HG03571 (cell line): Measurements from ENCODE around the gene GRID1.
"Not testable (repeated sequence)": the region's sequence is repeated elsewhere in the genome, so short reads cannot be mapped to it uniquely, and the experiment has no call there.

ENCODE experiments used
- ATAC-seq: cut with Tn5 transposase; IDR thresholded peaks from one replicate; pipeline ENCODE4 v1.9.1; 2021; ENCODE audit not compliant: unreplicated experiment

Gene GRID1

DNA sequence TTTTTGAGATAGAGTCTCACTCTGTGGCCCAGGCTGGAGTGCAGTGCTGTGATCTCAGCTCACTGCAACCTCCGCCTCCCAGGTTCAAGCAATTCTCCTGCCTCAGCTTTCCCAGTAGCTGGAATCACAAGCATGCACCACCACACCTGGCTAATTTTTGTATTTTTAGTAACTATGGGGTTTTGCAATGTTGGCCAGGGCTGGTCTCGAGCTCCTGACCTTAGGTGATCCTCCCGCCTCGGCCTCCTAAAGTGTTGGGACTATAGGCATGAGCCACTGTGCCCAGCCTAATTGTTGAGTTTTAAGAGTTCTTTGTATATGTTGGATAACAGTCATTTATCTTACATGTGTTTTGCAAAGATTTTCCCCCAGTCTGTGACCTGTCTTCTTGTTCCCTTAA lies 667.5 kb downstream of the GRID1 start:
- not testable (repeated sequence) for ATAC-seq

DNA sequence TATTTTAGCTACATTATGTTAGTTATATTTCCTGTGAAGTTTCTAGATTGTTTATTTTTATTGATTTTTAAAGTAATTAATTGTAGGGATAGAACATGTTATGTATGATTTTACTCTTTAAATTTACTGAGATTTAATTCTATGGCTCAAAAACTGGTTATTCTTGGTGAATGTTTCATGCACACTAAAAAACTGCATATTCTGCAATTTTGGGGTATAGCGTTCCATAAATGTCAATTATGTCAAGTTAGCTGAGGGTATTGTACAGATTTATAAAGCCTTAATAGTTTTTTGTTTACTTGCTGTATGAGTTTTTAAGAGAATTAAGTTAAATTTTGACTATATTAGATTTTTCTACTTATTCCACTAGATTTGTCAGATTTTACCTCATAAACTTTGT lies 669.7 kb downstream of the GRID1 start:
- ATAC-seq: no peak

DNA sequence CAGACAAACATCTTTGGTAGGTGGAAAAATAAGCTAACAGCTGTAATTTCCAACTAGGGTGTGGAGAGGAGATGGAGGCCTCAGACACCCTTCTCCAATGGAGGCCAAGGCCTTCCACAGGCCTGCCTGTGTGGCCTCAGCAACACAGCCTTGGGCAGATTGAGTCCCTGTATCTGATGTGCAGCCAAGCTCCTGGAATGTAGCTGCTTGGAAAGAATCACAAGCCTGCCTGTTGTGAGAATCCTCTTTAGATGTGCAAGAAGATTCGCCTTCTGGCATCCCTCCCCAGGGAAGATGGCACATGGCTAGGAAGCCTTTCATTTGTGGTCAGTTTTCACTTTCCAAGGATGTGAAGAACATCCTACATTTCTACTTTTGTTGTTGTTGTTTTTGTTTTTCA lies 684.0 kb downstream of the GRID1 start:
- no peak for ATAC-seq

DNA sequence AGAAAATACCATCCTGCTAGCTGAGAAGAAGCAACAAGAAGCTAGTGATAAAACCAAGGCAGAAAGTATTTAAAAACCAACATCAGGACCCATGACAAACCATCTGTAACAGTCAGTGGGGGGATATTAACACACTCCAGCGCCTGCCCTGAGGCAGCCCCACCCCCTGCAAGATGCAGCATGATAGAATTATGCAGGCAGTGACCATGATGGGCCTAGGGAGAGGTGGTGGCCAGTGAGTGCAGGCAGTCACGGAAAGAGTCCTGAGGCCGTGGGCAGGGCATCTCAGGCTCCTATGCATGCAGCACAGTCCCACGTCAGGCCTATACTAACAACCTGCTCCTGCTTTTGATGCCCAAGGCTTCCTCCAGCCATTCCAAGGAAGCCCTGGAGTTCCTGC lies 686.9 kb downstream of the GRID1 start:
- ATAC-seq: no peak

DNA sequence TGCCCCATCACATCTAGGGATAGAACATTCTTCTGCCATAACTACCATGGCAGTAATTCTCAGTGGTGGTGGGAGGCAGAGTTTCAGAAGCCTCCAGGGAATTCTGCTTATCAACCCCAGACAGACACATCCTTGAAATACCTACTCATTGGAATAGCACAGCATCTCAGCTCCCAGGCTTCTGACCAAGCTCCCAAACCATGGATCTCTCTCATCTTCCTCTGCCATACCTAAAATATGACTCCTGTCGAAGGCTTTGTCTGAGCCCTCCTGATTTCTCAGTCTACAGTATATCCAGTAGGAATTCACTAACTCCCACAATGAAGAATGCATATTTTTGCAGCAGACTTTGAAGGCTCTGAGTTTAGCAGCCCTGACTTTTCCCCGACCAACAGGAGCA lies 687.5 kb downstream of the GRID1 start:
- no peak for ATAC-seq

DNA sequence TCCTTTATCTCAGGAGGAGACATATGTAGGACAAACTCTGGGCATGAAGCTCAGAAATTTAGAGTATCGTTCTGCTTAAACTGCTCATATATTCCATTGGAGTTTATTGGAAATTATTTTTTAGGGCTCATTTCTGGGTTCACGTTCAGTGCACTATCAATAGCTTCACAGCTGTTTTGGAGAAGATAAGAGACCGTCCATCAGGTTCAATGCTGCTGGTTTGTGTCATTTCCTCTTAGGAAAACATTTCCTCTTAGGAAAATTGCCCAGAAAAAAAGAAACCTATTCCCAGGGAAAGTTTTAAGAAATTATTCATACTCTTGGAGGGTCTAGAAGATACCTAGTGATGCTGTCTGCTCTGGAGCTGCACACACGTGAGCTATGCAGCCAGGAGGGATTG lies 691.7 kb downstream of the GRID1 start:
- ATAC-seq: no peak

DNA sequence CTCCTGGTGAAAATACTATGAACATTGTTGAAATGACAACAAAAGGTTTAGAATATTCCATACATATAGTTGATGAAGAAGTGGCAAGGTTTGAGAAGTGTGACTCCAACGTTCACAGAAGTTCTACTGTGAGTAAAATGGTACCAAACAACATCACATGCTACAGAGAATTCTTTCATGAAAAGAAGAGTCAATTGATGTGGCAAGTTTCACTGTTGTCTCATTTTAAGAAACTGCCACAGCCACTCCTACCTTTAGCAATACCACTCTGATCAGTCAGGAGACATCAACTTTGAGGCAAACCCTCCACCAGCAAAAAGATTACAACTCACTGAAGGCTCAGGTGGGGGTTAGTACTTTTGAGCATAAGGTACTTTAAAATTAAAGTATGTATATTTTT lies 693.3 kb downstream of the GRID1 start:
- no peak for ATAC-seq

DNA sequence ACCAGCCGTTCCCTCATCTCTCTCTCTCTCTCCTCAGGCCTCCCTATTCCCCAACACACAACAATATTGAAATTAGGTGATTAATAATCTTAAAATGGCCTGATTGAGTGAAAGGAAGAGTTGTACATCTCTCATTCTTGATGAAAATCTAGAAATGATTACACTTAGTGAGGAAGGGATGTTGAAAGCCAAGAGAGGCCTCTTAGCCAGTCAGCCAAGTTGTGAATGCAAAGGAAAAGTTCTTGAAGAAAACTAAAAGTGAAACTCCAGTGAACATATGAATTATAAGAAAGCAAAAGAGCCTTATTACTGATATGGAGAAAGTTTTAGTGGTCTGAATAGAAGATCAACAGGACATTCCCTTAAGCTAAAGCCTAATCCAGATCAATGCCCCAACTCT lies 695.1 kb downstream of the GRID1 start:
- no peak for ATAC-seq

DNA sequence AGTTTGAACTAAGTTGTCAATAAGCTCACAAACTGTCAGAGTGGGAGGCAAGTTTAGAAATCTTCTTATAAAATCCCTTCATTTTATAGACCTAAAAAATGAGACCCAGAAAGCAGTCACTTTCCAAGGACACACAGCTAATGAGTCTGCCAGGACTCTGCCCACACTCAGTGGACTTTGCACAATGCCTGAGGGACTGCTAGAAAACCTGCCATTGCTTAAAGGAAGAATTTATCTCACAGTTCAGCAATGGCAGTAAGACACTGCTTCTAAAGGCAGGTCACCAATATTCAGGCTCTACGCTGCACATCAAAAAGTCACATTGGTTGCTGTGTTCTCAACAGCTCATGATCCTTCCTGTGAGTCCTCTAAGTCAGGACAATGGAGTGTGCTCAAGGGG lies 698.1 kb downstream of the GRID1 start:
- no peak for ATAC-seq

DNA sequence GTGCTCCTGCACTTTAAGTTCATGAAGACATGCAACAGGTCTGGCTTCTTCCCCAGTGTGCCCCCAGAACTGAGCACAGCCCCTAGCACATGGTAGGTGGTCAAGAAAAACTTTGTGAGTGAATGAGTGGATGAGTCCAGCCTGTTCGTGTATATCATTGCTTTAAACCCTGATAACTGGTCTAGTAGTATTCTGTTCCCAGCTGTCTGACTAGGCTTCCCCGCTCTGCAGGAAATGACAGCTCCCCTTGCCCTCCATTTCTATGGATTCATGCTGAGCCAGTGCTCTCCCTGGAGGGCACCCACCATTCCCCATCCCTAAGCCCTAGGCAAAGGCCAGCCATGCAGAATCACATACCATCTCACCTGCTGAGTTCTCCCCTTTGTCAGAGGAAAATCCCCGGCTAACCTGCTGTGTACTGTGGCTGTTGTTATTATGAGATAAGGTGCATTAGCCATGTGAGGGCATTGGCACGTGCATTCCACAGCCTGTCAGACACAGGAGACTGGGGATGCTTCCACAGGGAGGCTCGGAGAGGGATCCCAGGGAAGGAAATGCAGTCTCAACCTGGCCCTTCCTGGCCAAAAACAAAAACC lies 698.9 kb downstream of the GRID1 start:
- ATAC-seq: no peak

DNA sequence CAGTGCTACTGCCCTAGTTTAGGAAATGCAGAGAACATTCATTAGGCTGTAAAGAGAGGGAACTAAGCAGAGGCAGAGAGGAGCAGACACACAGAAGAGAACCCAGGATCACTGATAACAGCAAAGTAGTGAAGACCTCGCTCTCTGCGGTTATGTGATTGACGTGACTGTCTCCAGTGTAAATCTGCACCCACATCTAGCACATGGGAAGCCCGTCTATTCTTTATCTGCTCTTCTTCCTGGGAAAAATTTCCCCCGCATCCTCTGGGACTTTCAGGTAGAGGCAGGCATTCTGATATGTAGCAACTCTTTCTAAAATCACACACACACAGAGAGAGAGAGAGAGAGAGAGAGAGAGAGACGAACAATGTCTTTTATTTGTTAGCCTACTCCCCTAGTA lies 699.6 kb downstream of the GRID1 start:
- no peak for ATAC-seq

DNA sequence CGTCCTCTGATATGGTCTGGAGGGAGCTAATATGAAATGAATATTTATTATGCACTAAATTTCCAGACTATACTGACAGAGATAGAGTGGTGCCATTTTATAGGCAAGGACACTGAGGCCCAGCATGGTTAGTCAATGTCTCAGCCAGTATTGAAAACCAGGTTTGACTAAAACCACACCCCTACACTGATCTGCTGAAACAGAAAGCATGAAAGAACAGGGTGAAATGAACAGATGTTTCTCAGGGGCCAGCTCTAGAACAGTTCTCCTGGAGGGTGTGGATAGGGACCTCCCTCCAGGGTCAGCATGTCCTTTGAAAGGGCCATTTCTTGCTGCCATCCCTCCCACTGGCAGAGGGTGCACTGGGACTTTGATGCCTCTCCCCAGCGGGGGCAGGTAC lies 700.5 kb downstream of the GRID1 start:
- ATAC-seq: no peak

DNA sequence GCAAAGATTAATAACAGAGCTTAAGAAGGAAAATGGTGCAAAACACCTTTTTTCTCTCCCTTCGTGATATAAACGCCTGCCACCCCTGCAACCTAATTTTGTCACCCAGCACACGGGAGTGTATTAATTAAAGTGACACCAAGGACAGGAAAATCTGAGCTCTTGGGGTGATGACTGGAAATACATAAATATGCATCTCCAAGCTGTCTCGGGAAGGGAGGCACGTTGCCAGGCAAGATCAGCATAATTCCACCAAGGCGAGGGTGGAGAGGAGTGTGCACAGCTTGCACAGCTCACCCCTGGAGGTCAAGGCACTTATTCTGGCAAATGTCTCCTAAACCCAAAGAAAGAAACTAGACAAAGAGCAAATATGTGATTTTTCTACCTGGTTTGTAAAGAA lies 700.9 kb downstream of the GRID1 start:
- no peak for ATAC-seq

DNA sequence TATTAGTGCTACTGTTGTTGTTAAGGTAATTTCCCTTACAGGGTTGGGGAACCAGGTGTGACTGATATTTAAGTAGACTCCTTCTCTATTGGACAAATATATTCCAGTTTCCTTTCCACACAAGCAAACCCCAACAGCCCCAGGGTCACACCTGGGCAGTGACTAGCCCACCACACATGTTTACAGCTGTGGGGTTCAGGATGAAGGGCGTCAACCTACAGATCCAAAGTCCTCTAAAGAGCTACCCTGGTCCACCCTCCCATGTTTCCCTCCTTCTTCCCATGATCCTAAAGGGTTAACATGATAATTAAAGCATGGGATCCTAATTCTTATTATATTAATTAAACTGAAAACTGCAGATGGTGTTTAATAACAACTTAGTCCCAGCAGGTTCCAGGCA lies 701.5 kb downstream of the GRID1 start:
- no peak for ATAC-seq

DNA sequence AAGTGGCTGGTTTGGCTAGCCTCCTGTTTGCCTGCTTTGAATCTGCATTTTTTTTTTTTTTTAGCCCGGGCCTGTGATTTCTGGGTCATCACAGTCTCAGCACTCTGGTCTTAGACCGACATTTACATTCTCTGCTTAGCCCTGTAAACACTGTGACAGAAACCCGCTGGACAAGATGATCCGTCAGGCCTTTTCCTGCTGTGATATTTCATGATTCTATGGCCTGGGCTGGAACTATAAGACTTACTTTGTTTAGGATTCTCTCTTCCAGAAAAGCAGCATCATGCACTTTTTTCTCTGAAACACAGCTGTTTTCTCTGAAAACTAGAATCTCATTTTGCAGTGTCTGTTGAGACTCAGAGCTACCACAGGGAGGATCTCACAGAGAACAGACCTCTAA lies 705.5 kb downstream of the GRID1 start:
- ATAC-seq: no peak

DNA sequence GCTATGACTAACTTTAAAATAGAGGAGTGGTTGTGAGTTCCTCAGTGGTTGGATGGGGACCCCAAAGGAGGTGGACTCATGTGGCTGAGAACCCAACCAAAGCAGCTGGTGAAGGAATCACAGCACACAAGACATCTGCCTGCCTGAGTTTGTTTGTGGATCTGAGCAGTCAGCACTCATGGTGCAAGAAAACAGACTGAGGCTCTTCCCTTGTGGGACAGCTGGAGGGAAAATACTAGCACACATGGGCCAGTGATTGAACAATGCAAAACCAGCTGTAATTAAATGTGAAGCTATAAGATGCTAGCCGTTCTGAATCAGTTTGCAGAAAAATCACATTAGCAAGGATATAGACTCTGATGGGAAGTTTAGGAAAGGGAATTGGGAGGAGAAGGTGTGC lies 707.3 kb downstream of the GRID1 start:
- no peak for ATAC-seq

DNA sequence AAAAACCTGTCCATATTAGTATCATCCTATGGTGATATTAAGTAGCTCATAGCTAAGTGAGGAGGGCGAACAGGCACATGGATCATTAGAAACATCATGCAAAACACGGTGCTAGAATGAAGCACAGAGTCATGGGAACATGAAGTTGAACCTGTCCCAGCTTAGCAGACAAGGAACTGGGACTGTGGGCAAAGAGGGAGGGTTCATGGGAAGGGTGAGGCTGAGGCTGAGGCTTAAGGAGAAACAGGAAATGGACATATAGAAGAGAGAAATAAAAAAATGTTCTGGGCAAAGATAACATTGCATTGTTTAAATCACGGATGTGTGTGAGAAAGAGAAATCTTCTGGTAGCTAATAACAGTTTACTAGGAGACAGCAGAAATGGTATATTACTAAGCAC lies 708.1 kb downstream of the GRID1 start:
- no peak for ATAC-seq

DNA sequence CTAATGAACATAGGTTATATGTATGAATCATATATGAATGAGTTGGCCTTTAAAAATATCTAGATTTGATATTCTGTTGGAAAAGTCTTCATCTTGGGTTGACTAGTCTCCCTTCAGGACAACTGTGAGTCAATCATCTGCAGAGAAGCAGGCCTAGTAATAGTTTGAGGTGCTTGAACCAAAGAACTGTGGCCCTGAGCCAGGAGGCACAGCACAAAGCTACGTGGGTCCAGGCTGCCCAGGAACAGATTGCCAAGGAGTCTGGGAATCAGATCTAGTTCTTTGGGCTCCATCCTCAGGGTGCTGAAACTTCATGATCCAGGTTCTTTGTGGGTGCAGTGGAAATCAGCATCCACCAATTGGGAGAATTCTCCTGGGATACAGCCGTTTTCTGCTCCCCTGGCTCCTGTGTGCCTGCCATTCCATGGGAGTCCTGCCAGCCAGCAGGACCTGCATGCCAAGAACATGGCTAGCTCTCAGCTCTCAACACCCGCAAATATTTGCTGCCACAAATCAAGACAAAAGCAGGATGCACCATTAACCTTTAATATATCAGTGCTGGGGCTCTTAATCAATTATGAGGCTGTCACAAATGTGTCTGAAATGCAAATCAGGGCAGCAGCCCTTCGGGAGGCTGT lies 709.0 kb downstream of the GRID1 start:
- ATAC-seq: no peak

DNA sequence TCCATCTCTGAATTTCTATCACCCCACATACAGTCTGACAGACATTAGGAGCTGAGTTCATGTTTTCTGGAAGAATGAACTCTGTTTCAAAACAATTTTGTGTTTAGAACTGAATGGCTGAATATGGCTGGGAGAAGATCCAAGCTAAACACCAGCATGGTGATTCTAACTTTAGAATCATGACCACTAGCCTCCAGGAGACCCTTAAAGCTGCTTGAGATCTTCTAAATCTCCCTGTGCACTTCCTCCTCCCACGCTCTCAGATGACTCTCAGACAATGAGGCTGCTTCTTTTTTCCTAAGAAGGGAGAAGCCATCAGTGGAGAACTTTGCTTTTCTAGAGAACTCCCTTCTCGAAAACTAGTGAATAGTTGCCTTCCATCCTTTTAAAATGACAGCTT lies 711.2 kb downstream of the GRID1 start:
- ATAC-seq: no peak

DNA sequence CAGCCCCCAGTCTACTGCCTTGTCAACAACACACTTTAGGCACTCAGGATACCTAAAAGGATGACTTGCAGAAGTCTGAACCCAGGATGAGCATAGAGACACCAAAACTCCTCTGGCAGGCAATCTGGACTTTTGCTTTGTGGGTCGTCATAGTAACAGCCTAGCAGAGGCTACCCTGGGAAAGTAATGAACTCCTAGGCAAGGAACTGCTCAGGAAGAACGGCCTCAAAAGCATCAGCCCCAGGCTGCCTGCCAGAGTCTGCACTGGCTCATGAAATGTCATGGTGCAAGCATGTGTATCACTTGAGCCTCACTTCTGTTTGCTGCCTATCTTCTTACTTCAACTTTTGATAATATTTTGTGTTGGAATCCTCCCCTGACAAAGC lies 715.1 kb downstream of the GRID1 start:
- ATAC-seq: no peak

DNA sequence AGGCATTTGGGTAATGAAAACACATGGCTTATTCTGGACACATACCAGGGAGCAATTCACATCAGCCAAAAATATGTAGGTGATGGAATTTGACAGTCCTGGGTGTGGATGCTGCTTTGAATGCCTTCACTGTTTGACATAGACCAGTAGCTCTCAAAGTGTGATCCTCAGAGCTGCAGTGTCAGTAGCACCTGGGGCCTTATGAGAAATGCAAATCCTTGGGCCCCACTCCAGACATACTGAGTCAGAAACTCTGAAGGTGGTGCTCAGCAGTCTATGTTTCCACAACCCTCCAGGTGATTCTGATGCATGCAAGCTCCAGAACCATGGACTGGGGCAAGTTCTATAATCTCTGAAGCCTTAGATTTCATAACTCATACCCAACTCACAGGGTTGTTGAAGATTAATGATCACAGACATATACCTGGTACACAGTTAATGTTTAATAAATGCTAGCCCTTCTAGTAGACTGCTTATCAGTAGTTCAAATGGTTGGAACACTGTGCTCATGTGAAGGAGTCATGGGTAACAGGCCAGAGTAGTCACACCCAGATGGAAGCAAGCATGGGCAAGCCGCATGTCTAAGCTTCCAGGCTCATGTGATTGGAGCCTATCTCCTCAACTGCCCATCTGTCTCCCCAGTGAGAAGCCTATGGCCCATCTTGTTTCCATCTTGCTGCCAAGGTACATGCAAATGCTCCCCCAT lies 715.7 kb downstream of the GRID1 start:
- no peak for ATAC-seq

DNA sequence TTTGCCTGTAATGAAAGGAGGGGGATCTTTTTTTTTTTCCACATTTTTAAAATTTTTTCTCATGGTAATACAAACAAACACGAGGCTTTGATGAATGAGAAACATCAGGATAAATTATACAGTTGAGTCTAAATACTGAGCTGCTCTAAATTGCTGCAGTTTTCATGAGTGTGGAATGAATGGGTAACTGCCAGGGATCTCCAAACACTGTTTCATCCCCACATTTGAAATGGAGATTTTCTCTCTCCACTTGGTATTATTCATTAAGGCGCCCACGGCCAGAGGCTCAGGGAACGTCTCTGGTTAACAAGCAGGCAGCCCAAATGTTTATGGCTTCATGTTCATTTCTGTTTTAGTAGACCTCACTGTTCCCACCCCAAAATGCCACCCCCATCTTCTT lies 717.1 kb downstream of the GRID1 start:
- no peak for ATAC-seq

DNA sequence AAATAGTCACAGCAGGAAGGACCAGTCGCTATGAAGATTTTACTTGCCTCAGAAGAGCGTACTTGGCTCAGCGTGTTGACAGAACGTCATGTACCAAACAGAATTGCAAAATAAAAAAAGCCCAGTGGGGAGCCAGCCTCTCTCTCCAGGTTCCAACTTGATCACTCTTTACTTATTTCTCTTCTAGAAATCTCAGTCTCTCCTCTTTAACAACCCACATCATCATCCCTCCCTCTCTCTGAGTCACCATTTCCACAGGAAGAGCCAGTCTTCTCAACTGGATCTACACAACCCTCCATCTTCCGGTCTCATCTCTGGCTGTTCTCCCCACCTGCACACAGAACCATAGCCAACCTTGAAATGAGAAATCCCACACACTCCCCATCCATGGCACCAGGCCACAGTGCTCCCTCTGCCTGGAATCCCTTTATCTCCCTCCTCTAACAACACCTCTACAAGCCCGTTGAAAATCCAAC lies 718.3 kb downstream of the GRID1 start:
- ATAC-seq: no peak
